Spinal cord (tissue), 10 donors: ENCODE measurements around the gene DEDD. TPM values are rescaled to one million over a fixed set of nuclear protein-coding genes. Genes with fewer than 3 reads are reported as not detected.
"Not testable (repeated sequence)": the region's sequence is repeated elsewhere in the genome, so short reads cannot be mapped to it uniquely, and the experiment has no call there.

Experiments
- DNase-seq, 6 donors: peaks; one replicate each; pipeline versions ENCODE4 v3.0.0 to v3.0.0-alpha.2; 2013 to 2015; ENCODE audit warnings: low spot score in 6 of 6, low read depth in 4 of 6
- H3K27ac ChIP-seq: one replicate; pipeline ENCODE4 v1.5.1; 2013; ENCODE audit warnings: low read depth, low read length, control low read depth
- H3K27me3 ChIP-seq: one replicate; pipeline ENCODE4 v1.6.1; 2013; ENCODE audit warnings: low read length; ENCODE audit not compliant: control insufficient read depth, insufficient read depth
- H3K36me3 ChIP-seq: one replicate; pipeline ENCODE4 v1.6.1; 2013; ENCODE audit warnings: low read length; ENCODE audit not compliant: control insufficient read depth, insufficient read depth
- H3K4me1 ChIP-seq: one replicate; pipeline ENCODE4 v1.6.1; 2013; ENCODE audit warnings: low read length; ENCODE audit not compliant: control insufficient read depth, insufficient read depth
- H3K4me3 ChIP-seq: one replicate; pipeline ENCODE4 v1.5.1; 2013; ENCODE audit warnings: low read depth, low read length, control low read depth
- H3K9me3 ChIP-seq: one replicate; pipeline ENCODE4 v1.6.1; 2013; ENCODE audit warnings: low read length; ENCODE audit not compliant: control insufficient read depth, insufficient read depth
- WGBS: methylation state at CpG from one replicate; pipeline ENCODE4 v1.1.5; 2013; ENCODE audit warnings: missing lambda C conversion rate; ENCODE audit not compliant: insufficient coverage; 5-methylcytosine and 5-hydroxymethylcytosine counted together
- polyA plus RNA-seq, 2 donors: library from polyadenylated mRNA; unstranded; fragments of 120-200 nt; gene quantifications; one replicate each; pipeline ENCODE4 v1.2.1, GENCODE V29; 2013; ENCODE audit not compliant: insufficient read length in 2 of 2
- total RNA-seq, 2 donors: library from RNA; depleted of rRNA in 1 of 2; stranded (reverse); fragments of 120-200 nt in 1 of 2; fragments of >200 nt in 1 of 2; gene quantifications; one replicate each; pipeline versions ENCODE4 v1.2.3 to v1.2.4, GENCODE V29; 2013 to 2014
- donor health status: healthy.

Gene DEDD
- total and polyA plus RNA-seq, 4 donors: 16.3 to 61.5 (median 37.6) TPM

DNA sequence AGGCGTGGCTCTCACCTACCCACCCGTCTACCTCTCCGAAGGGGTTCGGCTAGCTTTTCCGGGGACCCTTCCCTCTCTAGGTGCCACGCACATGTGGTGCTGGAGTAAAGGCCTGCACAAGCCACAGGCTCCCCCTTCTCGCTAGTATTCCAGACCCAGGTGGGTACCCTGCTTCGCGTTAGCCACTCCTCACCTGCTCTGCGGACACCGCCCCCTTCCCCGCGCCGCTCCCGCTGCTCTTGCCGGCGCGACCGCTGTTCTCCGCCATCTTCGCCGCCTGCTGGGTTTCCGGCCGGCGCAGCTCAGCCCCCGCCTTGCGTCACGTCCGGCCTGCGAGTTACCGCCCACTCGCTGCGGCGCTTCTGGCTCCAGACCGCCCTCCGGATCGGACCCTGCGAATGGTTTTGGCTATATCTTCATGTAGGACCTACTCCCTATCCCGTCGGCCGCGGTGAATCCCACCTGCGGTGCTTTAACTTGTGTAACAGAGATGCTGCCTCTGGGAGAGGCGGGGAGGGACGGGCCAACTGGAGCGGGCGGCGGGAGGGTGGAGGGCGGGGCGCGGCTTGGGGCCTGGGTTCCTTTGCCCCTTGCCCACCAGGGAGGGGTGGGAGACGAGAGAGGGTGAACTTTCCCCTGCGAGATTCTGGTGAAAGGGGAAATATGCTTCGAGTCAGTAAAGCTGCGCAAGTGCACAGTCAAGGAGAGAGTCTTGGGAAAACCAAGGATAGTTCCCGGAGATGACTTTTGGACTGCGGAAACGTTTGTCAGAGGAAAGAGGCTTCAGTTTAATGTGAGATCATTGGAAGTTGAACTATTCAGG, 14.5 kb downstream of the DEDD start, which contains the start of the genes NIT1 and PFDN2:
TSS of gene NIT1 (plus strand) at position 347 of the 823 bp plus-strand sequence. CDS start at position 419, 72 bp downstream.
TSS of gene PFDN2 (minus strand) at position 279 of the 823 bp plus-strand sequence. CDS start at position 268, 11 bp downstream.
- peak within 1 kb of the TSS; percentile 73 for H3K4me3 ChIP-seq
- peak; percentile 71 to 95 (median 80) for DNase-seq
- 0% methylated on average over 55 of the region's 58 CpGs for WGBS
- H3K27me3 ChIP-seq: no peaks in the 10 kb centered on the region
- H3K4me1 ChIP-seq: peaks cover 25% of the 10 kb centered on the region
- H3K9me3 ChIP-seq: no peaks in the 10 kb centered on the region
- H3K27ac ChIP-seq: peak within 1 kb of the TSS; percentile 88
- peaks cover 31% of the 10 kb centered on the region for H3K36me3 ChIP-seq

DNA sequence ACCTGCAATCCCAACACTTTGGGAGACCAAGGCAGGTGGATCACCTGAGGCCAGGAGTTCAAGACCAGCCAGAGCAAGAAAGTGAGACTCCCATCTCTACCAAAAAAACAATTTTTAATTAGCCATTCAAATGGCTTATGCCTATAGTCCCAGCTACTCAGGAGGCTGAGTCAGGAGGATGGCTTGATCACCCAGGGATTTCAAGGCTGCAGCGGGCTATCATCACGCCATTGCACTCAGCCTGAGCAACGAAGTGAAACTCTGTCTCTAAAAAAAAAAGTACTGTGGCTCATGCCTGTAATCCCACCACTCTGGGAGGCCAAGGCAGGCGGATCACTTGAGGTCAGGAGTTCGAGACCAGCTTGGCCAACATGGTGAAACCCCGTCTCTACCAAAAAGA, 16.5 kb downstream of the DEDD start:
- not testable (repeated sequence) for H3K27ac ChIP-seq, H3K4me3 ChIP-seq, DNase-seq, H3K27me3 ChIP-seq, H3K9me3 ChIP-seq
- Histone ChIP-seq H3K4me1 (peaks cover 25% of the 10 kb centered on the region), H3K36me3 (peaks cover 12% of the 10 kb centered on the region)
- whole genome bisulfite sequencing: 86% methylated on average over 4 of the region's 6 CpGs

DNA sequence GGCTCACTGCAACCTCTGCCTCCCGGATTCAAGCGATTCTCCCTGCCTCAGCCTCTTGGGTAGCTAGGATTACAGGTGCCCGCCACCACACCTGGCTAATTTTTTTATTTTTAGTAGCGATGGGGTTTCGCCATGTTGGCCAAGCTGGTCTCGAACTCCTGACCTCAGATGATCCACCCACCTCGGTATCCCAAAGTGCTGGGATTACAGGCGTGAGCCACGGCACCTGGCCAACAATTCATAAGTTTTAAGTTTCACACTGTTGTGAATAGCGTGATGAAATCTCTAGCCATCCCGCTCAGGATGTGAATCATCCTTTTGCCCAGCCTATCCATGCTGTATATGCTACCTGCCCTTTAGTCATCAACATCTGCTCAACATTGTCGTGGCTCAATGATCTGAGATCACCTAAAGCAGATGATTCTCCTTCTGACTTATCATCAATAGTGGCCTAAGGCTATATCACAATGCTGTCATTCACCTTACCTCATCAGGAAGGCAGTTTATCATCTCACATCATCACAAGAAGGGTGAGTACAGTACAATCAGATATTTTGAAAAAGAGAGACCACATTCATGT, 17.2 kb downstream of the DEDD start:
- Histone ChIP-seq H3K36me3 (peaks cover 6% of the 10 kb centered on the region), H3K27ac (no peak overlapping the region), H3K4me1 (peaks cover 25% of the 10 kb centered on the region), H3K27me3 (no peaks in the 10 kb centered on the region), H3K9me3 (no peaks in the 10 kb centered on the region), H3K4me3 (no peak overlapping the region)
- 96% methylated on average over 12 of the region's 12 CpGs for WGBS
- no peak for DNase-seq

DNA sequence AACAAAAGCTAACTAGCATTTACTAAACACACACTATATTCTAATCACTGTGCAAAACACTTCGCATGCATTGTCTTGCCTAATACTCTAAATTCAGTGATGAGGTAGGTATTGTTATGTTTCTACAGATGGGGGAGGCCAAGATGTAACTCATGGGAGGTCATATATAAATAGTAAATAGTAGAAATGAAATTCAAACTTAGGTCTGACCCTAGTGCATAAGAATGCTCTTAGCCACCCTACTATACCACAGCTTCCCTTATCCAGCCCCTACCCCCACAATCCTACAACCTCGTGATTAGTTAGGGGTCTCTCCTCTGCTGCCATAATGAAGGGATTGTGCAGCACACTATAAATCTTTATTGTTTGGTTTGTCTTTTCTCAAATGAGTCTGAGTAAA, 17.9 kb downstream of the DEDD start:
- H3K9me3 ChIP-seq: no peaks in the 10 kb centered on the region
- WGBS: no CpG with 5 or more reads among the region's 2 CpGs
- H3K27me3 ChIP-seq: no peaks in the 10 kb centered on the region
- H3K4me3 ChIP-seq: no peak overlapping the region
- H3K36me3 ChIP-seq: peaks cover 9% of the 10 kb centered on the region
- DNase-seq: no peak
- peaks cover 23% of the 10 kb centered on the region for H3K4me1 ChIP-seq
- no peak overlapping the region for H3K27ac ChIP-seq

DNA sequence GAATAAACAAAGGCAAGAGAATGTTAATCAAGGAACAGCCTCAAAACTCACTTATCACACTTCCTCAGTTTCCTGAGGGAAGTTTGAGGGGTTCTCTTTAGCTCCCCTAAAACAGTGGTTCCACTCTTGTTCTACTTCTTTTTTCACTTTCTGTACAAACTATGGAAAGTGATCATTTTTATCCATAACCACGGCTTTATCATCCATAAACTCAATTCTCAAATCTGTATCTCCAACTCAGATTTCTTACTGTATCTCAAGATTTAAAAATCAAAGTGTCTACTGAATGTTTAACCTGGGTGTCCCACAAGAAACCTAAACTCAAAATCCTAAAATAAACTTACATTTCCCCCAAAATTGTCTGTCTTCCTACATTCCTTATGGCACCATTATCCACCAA, 18.6 kb downstream of the DEDD start:
- WGBS: 100% methylated on average over 1 of the region's 1 CpG
- H3K4me3 ChIP-seq: no peak overlapping the region
- DNase-seq: no peak
- H3K4me1 ChIP-seq: peaks cover 16% of the 10 kb centered on the region
- H3K36me3 ChIP-seq: peaks cover 10% of the 10 kb centered on the region
- no peaks in the 10 kb centered on the region for H3K27me3 ChIP-seq
- H3K27ac ChIP-seq: no peak overlapping the region
- H3K9me3 ChIP-seq: no peaks in the 10 kb centered on the region

DNA sequence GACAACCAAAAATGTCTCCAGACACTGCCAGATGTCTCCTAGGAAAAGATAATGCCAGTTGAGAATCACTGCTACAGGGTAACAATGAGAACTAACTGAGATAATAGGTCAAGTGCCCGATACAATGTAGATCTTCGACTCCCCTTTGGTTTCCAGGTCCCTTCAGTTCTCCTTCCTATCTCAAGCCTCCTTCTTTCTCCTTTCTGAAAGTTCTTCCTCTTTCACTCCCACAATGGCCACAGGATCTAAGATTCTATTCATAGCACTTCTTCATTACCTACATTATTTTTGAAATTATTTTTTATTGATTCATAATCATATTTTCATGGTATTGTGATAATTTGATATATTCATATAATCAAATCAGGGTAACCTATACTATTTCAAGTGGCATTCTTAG, 20.9 kb downstream of the DEDD start:
- H3K9me3 ChIP-seq: no peaks in the 10 kb centered on the region
- H3K36me3 ChIP-seq: peaks cover 10% of the 10 kb centered on the region
- peaks cover 6% of the 10 kb centered on the region for H3K4me1 ChIP-seq
- no peak for DNase-seq
- no peaks in the 10 kb centered on the region for H3K27me3 ChIP-seq
- 94% methylated on average over 2 of the region's 2 CpGs for WGBS
- H3K4me3 ChIP-seq: no peak overlapping the region
- no peak overlapping the region for H3K27ac ChIP-seq

- Histone ChIP-seq H3K36me3 (peaks cover 7% of the 10 kb centered on the region), H3K27ac (no peak overlapping the region), H3K9me3 (no peaks in the 10 kb centered on the region), H3K4me3 (no peak overlapping the region), H3K27me3 (no peaks in the 10 kb centered on the region), H3K4me1 (peaks cover 2% of the 10 kb centered on the region)
- no peak for DNase-seq
- WGBS: 93% methylated on average over 2 of the region's 3 CpGs
Measured at GRCh38 chr1:161111117-161111516, 21.4 kb downstream of the DEDD start.

- no peak overlapping the region for H3K27ac ChIP-seq
- H3K27me3 ChIP-seq: no peaks in the 10 kb centered on the region
- H3K36me3 ChIP-seq: peaks cover 19% of the 10 kb centered on the region
- H3K9me3 ChIP-seq: no peaks in the 10 kb centered on the region
- 90% methylated on average over 1 of the region's 1 CpG for whole genome bisulfite sequencing
- H3K4me3 ChIP-seq: no peak overlapping the region
- no peaks in the 10 kb centered on the region for H3K4me1 ChIP-seq
- no peak for DNase-seq
Measured at GRCh38 chr1:161106431-161106830, 26.0 kb downstream of the DEDD start.

GRCh38 chr1:161100556-161100955, 31.9 kb downstream of the DEDD start:
- no peak for DNase-seq
- WGBS: 46% methylated on average over 2 of the region's 2 CpGs
- H3K36me3 ChIP-seq: peaks cover 17% of the 10 kb centered on the region
- H3K4me3 ChIP-seq: no peak overlapping the region
- peaks cover 17% of the 10 kb centered on the region for H3K4me1 ChIP-seq
- no peak overlapping the region for H3K27ac ChIP-seq
- no peaks in the 10 kb centered on the region for H3K27me3 ChIP-seq
- H3K9me3 ChIP-seq: no peaks in the 10 kb centered on the region
